NCI-H2081 treated with DMSO at 0.1 percent for 48 hours (cell line): ENCODE results near the gene PTPA.
"Not testable (repeated sequence)": the region's sequence is repeated elsewhere in the genome, so short reads cannot be mapped to it uniquely, and the experiment has no call there.

Experiments used
- DNase-seq: peaks from one replicate; lab custom pipeline; 2025; lab: John Stamatoyannopoulos, UW

Gene PTPA

DNA sequence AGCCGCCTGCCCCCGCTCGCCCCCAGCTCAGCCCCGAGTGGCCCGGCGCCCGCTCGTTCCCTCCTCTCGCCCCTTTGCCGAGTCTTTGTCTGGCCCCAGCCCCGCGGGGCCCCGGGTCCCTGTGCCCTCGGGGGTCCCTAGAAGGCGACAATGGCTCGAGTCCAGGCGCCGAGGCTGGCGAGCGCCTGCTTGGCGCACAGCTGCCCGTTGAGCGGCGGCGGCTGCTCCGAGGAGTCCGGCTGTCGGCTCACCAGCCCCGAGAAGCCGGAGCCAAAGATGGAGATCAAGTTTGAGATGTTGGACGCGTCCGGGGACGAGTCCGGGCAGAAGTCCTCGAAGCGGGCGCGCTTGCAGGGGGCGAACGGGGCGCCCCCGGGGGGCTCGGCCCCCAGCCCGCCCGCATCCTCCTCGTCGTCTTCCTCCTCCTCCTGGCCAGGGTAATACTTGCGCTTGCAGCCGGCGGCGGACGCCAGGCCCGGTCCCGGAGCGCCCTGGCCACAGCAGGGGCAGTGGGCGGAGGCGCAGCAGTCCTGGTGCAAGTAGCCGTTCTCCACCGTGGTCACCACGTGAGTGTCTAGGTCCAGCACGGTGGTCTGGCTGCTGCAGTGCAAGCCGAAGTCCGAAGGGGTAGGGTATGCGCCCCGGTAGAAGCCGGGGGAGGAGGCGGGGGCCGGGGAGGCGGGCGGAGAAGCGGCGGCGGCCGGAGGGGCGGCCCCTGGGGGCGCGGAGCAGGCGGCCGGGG is 65.7 kb downstream of the PTPA start:
- no peak for DNase-seq

DNA sequence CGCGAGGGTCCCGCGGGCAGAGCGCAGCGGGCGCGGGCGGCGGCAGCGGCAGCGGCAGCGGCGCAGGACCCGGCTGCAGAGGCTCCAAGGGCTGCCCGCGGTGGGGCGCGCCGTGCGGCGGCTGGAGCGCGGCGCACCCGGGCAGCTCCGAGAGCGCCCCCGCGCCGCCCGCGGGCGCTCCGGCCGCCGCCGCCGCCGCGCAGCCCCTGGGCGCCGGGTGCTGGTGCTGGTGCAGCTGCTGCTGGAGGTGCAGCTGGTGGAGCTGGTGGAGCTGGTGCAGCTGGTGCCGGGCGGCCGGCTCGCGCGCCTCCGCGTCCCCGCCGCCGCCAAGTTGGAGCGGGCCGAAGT is 66.2 kb downstream of the PTPA start:
- no peak for DNase-seq

GRCh38 chr9:129177791-129178567 is 66.8 kb downstream of the PTPA start, which contains the start of gene IER5L:
Gene IER5L (minus strand): TSS chr9:129178261. CDS start chr9:129178052, 209 bp downstream.
- DNase-seq = peak; percentile 88

DNA sequence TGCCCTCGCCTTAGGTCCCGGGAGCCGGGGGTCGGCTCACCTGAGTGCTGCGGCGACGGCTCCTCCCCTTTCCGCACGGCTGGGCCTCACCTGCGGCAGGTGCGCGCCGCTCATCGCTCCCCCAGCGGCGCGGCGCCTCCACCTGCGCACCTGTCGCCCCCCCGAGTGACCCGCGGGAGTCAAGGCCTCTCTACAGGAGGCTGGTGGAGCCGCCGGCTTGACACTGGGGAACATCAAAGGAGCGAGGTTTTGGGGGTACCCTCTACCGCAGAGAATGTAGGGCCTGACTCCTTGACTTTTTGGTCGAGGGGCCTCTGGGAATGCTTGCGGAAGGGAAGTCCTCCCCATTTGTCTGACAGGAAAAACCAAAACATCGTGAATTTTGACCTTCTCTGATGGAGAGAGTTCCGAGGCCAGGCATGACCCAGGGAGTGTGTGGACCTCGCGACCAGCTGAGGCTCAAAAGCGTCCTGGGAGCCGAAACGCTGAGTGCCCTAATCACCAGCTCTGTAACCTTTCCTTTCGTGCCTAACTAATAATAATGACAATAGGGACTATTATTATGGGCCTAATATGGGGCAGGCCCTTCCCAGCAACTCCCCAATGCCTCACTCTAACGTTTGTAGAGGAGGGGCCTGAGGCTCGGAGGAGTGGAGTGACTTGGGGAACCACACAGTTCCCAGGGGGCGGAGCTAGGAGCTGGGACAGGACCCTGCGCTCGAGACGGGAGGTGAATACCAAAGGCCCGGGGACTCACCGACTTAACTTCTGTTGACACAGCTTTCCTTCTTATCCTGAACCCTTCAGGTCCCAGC is 67.6 kb downstream of the PTPA start:
- no peak for DNase-seq

GRCh38 chr9:129181246-129181645 is 70.0 kb downstream of the PTPA start:
- DNase-seq = no peak

DNA sequence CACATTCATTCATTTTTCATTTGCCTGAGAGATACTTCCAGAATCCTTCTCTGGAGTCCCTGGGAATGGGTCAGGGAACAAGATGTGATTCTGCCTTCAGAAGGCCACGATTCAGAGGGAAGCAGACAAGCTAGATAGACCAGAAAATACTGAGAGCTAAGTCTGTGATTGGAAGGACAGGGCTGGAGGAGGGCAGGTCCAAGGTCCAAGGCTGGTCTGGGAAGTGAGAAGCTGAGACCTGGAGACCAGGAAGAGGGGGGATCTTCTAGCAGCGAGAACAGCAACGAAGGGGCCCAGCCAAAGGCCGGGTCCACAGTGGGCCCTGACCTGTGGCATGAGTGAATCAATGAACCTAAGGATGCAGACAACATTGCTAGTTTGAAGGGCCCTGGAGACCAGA is 70.9 kb downstream of the PTPA start:
- no peak for DNase-seq

- no peak for DNase-seq
These were observed 71.6 kb downstream of the PTPA start for GRCh38 chr9:129182625-129183494.

GRCh38 chr9:129183495-129184218 is 72.4 kb downstream of the PTPA start:
- DNase-seq = no peak

DNA sequence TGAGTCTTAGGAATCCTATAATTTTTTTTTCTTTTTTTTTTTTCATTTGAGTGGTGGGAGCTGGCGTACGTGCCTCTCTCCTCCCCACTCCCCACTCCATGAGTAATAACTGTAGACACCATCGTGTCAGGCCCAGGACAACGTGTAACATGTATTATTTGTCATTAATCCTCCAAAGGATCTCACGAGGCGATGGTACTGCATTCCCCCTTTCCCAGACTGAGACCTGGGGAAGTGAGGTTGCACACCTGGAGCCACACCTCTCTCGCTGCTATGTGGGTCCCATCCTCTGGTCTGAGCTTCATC is 73.0 kb downstream of the PTPA start:
- no peak for DNase-seq

- DNase-seq = no peak
These were observed 73.4 kb downstream of the PTPA start for GRCh38 chr9:129184596-129185122.

DNA sequence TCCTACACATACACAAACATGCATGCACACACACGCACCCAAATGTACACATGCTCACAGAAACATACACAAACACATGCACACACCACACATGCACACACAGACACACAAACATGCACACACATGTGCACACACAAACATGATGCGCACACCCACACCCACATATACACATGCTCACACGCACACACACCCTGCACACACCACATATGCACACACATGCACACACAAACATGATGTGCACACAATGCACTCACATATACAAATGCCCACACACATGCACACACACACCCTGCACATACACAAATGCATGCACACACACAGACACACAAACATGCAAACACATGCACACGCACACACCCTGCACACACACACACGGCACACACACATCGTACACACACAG is 74.2 kb downstream of the PTPA start:
- DNase-seq = no peak

DNA sequence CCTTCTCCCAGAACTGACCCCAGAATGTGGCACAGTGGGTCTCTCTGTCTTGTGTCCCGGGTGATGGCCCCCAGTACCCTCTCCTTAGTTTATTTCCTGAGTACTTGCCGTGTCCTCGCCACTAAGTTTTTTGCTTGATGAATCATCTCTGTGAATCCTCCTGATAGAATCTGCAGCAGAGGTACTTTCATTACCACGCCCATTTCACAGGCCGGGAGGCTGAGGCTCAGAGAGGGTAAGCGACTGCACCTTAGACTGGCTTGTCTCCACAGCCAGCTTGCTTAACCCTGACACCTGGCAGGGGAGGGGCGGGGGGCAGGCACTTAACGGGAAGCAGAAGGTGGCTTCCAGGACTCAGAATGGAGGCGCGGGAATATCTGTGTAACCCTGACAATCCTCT is 74.8 kb downstream of the PTPA start:
- no peak for DNase-seq

GRCh38 chr9:129187042-129187441 is 75.8 kb downstream of the PTPA start:
- DNase-seq = no peak

GRCh38 chr9:129189971-129190370 is 78.8 kb downstream of the PTPA start:
- DNase-seq = not testable (repeated sequence)

DNA sequence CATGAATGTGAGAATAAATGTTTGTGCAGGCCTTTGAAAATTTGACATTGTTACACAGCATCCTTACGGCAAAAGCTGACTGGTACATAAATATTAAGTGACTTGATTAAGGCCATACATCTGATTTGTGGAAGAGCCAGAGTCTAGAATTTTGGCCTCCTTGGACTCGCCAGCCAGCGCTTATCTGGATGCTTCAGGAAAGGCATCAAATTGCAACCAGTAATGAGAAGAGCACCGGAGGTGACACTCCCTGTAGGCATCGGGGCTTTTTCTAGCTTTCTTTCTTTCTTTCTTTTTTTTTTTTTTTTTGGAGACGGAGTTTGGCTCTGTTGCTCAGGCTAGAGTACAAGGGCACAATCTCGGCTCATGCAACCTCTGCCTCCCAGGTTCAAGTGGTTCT is 80.0 kb downstream of the PTPA start:
- DNase-seq = no peak

DNA sequence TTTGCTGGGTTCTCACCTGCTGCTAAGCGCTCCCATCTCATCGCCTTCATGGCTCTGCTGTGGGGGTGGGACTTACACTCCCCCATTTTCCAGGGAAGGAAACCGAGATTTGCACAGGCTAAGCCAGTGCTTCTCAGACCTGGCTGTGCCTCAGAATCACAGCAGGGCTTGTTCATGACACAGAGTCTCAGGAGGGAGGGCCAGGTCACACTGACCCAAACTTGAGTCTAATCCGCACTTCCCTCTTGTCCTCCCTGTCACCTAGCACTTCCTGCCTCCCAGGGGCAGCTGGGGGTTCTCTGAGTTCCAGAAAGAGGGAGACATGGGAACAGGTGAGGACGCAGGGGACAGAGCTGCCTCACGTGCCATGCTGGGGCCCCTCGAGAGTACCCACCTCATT is 82.4 kb downstream of the PTPA start:
- no peak for DNase-seq

DNA sequence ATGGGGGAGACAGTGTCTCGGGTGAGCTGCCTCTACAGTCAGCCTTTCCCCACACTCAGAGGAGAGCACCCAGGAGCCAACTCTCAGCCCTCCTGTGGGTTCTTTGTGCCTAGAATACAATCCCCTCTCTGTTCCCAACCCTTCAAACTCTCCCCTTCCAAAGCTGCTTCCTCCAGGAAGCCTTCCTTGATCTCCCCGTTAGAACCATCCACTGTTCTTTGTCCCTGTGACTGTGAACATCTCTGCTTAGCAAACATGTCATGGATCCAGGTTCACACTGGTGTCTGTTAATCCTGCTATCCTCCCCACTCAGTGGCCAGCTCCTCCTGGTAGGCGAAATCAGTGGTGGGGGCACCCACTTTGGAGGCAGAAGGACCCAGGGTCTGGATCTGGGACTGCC is 83.0 kb downstream of the PTPA start:
- DNase-seq = no peak

DNA sequence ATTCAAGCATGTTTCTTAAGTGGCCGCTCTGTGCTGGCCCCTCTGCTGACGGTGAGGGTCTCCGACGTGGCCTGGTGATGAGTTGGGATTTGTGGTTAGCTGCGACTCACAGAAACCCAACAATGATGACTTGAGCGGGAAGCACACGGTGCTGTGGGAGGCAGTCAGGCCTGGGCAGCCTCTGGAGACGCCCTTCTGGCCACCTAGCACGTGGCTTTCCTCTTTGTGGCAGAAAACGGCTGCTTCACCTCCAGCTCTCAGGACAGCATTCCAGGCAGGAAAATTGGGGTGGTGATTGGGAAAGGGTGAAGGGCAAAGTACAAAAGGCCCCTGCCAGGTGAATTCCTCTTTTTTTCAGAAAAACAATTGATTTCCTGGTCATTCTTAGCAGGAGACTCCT is 84.4 kb downstream of the PTPA start:
- no peak for DNase-seq

DNA sequence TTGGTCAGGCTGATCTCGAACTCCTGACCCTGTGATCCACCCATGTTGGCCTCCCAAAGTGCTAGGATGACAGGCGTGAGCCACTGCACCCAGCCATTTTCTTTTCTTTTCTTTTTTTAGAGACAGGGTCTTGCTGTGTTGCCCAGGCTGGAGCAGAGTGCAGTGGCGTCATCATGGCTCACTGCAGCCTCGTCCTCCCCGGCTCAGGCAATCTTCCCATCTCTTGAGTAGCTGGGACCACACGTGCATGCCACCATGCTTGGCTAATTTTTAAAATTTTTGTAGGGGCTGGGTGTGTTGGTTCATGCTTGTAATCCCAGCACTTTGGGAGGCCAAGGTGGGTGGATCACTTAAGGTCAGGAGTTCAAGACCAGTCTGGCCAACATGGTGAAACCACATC is 85.8 kb downstream of the PTPA start:
- DNase-seq = not testable (repeated sequence)

GRCh38 chr9:129197978-129198318 is 86.7 kb downstream of the PTPA start:
- DNase-seq = no peak
